HG03159 (cell line): ENCODE results near the gene UNC79.

ENCODE experiments used
- ATAC-seq: cut with Tn5 transposase; IDR thresholded peaks from one replicate; pipeline ENCODE4 v1.9.1; 2021; ENCODE audit warnings: mild to moderate bottlenecking, moderate library complexity; ENCODE audit not compliant: unreplicated experiment

UNC79 gene

GRCh38 chr14:93654599-93654998 lies 223.9 kb downstream of the UNC79 start:
- ATAC-seq = no peak

- ATAC-seq = no peak
Observed at GRCh38 chr14:93655078-93655750, 224.5 kb downstream of the UNC79 start.

DNA sequence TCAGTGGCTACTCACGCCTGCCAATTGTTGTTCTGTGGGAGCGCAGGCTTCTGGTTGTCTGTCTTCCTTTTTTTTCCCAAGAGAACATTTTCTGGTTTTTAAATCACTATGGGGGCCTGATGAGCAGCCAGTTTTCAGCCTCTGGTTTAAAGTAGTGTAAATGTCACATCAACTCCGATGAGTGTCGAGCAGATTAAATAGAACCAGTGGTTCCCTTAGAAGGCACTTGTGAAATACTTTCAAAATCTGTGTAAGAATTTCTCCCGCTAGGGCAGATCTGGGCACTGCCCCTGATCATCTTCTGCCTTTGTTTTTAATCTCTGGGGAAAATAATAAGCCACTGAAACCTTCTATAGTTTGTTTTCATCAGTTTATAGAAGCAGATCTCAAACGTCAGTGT lies 227.1 kb downstream of the UNC79 start:
- ATAC-seq = no peak

GRCh38 chr14:93663317-93663716 lies 232.6 kb downstream of the UNC79 start:
- no peak for ATAC-seq

DNA sequence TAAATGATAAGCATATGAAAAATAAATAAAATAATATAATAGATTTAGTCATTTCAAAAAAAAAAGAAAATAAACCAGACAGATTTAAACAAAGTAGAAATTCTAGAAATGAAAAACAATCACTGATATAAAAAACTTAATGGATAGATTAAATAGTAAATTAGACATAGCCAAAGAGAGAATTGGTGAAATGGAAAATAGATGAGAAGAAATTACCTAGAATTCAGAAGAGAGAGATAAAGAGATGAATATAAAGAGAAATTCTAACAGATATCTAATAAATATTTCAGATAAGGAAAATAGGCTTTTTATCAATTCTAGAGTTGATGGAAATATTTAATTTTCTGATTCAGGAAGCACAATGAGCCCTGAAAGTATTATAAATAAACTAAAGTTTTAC lies 234.4 kb downstream of the UNC79 start:
- no peak for ATAC-seq

GRCh38 chr14:93669632-93670031 lies 238.9 kb downstream of the UNC79 start:
- no peak for ATAC-seq

- no peak for ATAC-seq
Observed at GRCh38 chr14:93674343-93674742, 243.6 kb downstream of the UNC79 start.

GRCh38 chr14:93675651-93676050 lies 244.9 kb downstream of the UNC79 start:
- no peak for ATAC-seq

- no peak for ATAC-seq
Observed at GRCh38 chr14:93676416-93676958, 245.7 kb downstream of the UNC79 start.

GRCh38 chr14:93682459-93682858 lies 251.7 kb downstream of the UNC79 start:
- ATAC-seq = no peak

DNA sequence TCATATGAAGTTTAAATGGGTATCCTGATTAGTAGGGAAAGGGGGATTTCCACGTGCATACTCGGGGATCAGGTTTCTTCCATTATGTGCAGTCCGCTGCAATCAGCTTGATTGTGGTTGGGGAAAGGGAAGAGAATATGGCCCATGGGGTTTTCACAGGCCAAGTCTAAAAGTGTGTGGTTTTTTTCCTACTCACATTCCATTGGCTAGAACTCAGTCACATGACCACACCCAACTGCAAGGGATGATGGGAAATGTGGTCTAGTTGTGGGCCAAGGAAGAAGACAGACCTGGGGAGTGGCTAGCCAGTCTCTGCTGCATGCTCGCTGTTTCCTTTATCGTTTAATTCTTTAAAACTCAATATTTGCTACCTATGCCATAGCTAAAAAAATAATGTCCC lies 252.5 kb downstream of the UNC79 start:
- no peak for ATAC-seq

DNA sequence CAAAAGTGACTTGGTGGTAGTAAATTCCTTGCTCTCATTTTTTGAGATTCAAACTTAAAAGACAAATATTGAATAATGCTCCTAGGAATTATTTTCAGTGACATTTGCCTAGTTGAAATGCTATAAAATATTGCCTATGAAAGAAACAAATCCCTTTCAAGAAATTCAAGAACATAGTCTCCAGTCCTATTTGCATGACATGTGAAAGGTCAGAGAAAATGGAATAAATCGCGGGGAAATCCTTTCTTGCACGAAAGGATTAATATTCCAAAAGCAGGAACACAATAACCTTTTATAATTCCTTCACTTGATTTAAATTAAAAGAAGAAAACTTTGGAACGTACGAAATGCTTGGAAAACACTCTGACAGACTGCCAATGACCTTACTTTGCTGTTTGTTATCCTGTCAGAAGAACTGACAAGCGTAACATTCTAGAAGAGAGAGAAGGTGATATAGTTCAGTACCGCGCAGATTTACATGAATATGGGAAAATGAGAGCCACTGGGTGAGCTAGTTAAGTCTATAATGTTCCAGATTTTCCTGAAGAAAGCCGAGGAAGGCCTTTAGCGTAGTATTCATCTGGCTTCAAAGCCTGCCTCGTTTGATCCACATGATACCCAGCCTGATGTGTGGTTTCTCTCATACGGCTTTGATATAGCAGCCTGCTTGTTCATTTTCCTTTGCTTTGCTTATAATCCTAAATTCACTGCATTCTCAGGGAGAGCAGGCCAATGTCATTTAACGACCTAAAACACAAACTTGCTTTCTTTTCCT lies 254.6 kb downstream of the UNC79 start:
- ATAC-seq = no peak

DNA sequence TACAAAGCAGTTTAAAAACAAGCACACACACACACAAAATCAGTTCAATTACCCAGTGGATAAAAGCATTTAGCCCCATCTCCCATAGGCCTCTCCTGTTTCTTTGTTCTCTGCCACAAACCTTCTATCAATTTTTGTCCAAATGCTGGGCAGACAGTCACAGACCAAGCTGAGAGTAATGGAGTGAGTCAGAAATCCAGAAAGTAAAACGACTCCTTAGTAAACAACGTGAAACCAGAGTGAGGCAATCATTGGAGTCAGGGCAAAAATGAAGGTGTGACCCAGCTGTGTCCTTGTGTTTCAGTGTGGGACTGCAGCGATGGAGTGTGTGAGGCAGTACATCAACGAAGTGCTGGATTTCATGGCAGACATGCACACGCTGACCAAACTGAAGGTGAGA lies 255.5 kb downstream of the UNC79 start:
- ATAC-seq = no peak

DNA sequence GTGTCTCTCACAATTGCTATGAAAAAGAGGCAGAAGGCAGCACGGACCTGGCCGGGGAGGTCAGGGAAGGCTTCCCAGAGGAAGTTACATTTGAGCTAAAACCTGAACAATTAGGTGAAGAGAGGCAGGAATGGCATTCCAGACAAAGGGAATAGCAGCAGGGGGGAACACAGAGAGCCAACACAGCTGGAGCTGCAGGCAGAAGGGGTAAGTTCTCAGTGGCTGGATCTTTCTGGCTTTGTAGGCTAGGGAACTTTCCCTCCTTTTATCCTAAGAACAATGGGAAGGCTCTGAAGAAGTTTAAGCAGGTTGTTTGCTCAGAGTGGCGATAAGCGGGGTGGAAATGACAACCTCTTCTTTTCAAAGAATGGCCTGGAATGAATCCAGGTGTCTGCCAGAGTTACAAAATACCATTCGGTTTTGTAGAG lies 257.5 kb downstream of the UNC79 start:
- no peak for ATAC-seq

GRCh38 chr14:93688820-93689219 lies 258.1 kb downstream of the UNC79 start:
- no peak for ATAC-seq

GRCh38 chr14:93690146-93690545 lies 259.4 kb downstream of the UNC79 start:
- no peak for ATAC-seq

- no peak for ATAC-seq
Observed at GRCh38 chr14:93691042-93691780, 260.5 kb downstream of the UNC79 start.

- ATAC-seq = no peak
Observed at GRCh38 chr14:93693914-93694313, 263.2 kb downstream of the UNC79 start.

- no peak for ATAC-seq
Observed at GRCh38 chr14:93700928-93701327, 270.2 kb downstream of the UNC79 start.

DNA sequence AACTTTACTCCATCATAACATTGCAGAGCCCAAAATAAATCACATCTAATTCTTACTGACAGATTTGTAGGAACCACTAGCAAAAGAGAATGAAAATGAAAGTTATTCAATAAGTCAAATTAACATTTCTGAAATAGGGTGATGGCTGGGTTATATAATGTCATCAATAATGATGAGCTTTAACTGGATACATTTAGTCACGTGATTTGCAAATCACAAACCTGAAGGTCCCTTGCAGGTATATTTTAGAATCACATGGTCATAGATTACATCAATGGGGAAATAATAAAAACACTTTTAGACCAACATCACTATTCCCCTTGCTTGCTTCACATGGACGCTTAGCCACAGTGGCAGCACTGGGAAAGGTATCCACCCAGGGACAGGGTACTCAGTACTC lies 270.8 kb downstream of the UNC79 start:
- ATAC-seq = no peak

DNA sequence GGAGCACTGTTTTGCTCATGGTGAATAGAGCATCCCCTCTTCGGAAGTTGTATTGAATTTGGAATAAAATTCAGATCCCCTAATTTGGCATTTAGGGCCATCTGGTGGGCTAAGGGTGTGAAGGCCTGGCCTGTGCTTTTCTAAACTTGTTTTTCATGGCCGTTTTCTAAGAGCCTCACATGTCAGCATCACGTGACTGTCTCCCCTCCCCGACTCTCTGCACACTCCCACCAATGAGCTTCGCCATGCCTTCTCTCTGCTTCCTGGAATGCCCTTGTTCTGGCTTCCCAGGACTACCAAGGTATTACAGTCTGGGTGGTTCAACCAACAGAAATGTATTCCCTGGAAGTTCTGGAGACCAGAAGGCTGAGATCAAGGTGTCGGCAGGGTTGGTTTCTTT lies 272.2 kb downstream of the UNC79 start:
- no peak for ATAC-seq

DNA sequence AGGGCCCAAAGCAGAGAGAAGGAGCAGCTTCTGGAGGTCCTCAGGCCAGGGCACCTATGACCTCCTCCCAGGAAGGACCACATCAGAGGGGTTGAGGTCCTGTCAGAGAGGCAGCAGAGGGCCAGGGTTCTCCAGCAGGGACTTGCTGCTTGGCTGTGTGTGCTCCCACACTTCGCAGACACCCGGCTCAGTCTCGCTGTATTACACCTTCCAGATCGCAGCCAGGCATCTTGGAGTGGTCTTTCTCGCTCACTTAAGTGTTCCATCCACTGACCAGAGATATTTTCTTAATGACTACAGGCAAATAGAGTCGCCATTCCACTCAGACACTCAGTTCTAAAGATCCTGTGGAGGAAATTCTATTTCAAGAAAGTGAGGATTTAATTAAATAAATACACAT lies 273.2 kb downstream of the UNC79 start:
- no peak for ATAC-seq
